Smooth muscle cell (in vitro differentiated cells): ENCODE results near the gene DNAH6. TPM values are rescaled to one million over a fixed set of nuclear protein-coding genes. Genes with fewer than 3 reads are reported as not detected.
"Not testable (repeated sequence)": the region's sequence is repeated elsewhere in the genome, so short reads cannot be mapped to it uniquely, and the experiment has no call there.

Experiments used
- DNase-seq: peaks from one replicate; lab custom pipeline; 2025; ENCODE audit not compliant: unreplicated experiment; lab: John Stamatoyannopoulos, UW
- H2AFZ ChIP-seq: fragments of 200-600 bp; sonication (generic); 2 replicates; pipeline ENCODE4 v1.6.0; 2016; ENCODE audit warnings: antibody characterized with exemption, low read depth, mild to moderate bottlenecking
- H3F3A ChIP-seq: fragments of 200-600 bp; sonication (generic); 2 replicates; pipeline ENCODE4 v1.6.0; 2017; ENCODE audit warnings: antibody characterized with exemption, low read depth
- H3K27ac ChIP-seq: fragments of 200-600 bp; sonication (generic); 2 replicates; pipeline ENCODE4 v1.5.1; 2016; ENCODE audit warnings: low read depth, mild to moderate bottlenecking
- H3K27me3 ChIP-seq: fragments of 200-600 bp; sonication (generic); 2 replicates; pipeline ENCODE4 v1.6.1; 2016; ENCODE audit warnings: low read depth, mild to moderate bottlenecking
- H3K36me3 ChIP-seq: fragments of 200-600 bp; sonication (generic); 2 replicates; pipeline ENCODE4 v1.5.1; 2016; ENCODE audit warnings: low read depth
- H3K4me1 ChIP-seq: fragments of 200-600 bp; sonication (generic); 2 replicates; pipeline ENCODE4 v1.5.1; 2016; ENCODE audit warnings: low read depth
- H3K4me2 ChIP-seq: fragments of 200-600 bp; sonication (generic); 2 replicates; pipeline ENCODE4 v1.6.0; 2016; ENCODE audit warnings: mild to moderate bottlenecking
- H3K4me3 ChIP-seq: fragments of 200-600 bp; sonication (generic); 2 replicates; pipeline ENCODE4 v1.5.1; 2016; ENCODE audit warnings: mild to moderate bottlenecking
- H3K79me2 ChIP-seq: fragments of 200-600 bp; sonication (generic); 2 replicates; pipeline ENCODE4 v1.6.0; 2016; ENCODE audit warnings: low read depth, mild to moderate bottlenecking
- H3K9ac ChIP-seq: fragments of 200-600 bp; sonication (generic); 2 replicates; pipeline ENCODE4 v1.6.0; 2016; ENCODE audit warnings: low read depth
- H3K9me3 ChIP-seq: fragments of 200-600 bp; sonication (generic); replicated peaks from 2 replicates; pipeline ENCODE4 v1.5.1; 2016; ENCODE audit warnings: low read depth
- H4K20me1 ChIP-seq: fragments of 200-600 bp; sonication (generic); 2 replicates; pipeline ENCODE4 v1.6.0; 2016; ENCODE audit warnings: low read depth
- WGBS: methylation state at CpG from one replicate; pipeline ENCODE4 v1.1.7; 2016; ENCODE audit warnings: low lambda C conversion rate; 5-methylcytosine and 5-hydroxymethylcytosine counted together
- polyA plus RNA-seq: library from polyadenylated mRNA; unstranded; fragments of >200 nt; fragmentation: Nextera tagmentation; extraction: Ambion mirVana; gene quantifications from 2 replicates; pipeline ENCODE4 v1.2.1, GENCODE V29; 2016
- total RNA-seq: library from RNA; depleted of rRNA; stranded (reverse); fragments of >200 nt; gene quantifications from 2 replicates; pipeline ENCODE4 v1.2.3, GENCODE V29; 2014
- TF ChIP-seq, protein P1 (sequence below): fragments of 200-600 bp; sonication (generic); IDR thresholded peaks from 2 replicates; pipeline ENCODE4 v1.5.1; 2017; ENCODE audit warnings: borderline replicate concordance, mild to moderate bottlenecking, antibody characterized with exemption; ENCODE audit not compliant: insufficient read depth, poor library complexity, severe bottlenecking

The DNAH6 gene
- total and polyA plus RNA-seq, 2 experiments from 2014 or later, result 0.27 to 0.96 TPM

DNA sequence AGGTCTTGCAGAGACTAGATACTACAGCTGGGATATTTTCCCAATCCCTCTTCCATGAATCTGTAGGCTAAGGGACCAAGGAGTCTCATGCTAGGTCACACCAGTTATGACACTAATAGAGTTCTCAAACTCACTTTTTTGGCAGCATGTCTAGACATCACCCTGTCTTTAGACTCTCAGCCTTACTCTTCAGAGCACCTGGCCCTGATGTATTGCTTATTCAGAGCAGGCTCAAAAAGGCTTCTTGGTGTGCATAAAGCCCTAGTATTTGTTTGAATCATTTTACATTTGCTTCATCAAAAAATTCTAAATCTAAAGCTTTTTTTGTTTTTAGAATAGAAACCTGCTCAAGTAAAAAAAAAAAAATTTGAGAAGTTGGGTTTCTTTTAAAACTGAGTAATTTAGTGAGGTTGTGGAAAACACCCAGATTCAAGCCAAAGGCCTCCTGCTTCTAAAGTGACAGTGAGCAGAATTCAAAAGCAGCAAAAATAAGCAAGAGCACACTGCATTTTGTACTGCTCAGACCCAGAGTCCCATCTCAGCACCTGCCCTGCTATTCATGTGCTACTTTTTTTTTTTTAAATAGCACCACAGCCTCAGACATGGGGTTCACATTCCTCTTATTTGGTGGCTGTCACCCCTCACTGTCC is 18.0 kb upstream of the DNAH6 start:
- Histone ChIP-seq H4K20me1 (no peaks in the 10 kb centered on the region), H3K4me3 (no peak overlapping the region), H3K27me3 (no peaks in the 10 kb centered on the region), H3K4me1 (peaks cover 2% of the 10 kb centered on the region), H3K36me3 (no peaks in the 10 kb centered on the region), H3K4me2 (no peak overlapping the region), H3K9ac (no peak overlapping the region), H3F3A (no peaks in the 10 kb centered on the region), H3K9me3 (no peaks in the 10 kb centered on the region), H2AFZ (no peak overlapping the region), H3K79me2 (no peaks in the 10 kb centered on the region), H3K27ac (no peak overlapping the region)
- TF ChIP-seq, protein P1, sequence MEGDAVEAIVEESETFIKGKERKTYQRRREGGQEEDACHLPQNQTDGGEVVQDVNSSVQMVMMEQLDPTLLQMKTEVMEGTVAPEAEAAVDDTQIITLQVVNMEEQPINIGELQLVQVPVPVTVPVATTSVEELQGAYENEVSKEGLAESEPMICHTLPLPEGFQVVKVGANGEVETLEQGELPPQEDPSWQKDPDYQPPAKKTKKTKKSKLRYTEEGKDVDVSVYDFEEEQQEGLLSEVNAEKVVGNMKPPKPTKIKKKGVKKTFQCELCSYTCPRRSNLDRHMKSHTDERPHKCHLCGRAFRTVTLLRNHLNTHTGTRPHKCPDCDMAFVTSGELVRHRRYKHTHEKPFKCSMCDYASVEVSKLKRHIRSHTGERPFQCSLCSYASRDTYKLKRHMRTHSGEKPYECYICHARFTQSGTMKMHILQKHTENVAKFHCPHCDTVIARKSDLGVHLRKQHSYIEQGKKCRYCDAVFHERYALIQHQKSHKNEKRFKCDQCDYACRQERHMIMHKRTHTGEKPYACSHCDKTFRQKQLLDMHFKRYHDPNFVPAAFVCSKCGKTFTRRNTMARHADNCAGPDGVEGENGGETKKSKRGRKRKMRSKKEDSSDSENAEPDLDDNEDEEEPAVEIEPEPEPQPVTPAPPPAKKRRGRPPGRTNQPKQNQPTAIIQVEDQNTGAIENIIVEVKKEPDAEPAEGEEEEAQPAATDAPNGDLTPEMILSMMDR, result no peak
- no peak for DNase-seq

- not testable (repeated sequence) for H2AFZ ChIP-seq, H3K9me3 ChIP-seq, H3K36me3 ChIP-seq, H3K4me1 ChIP-seq, H3K4me3 ChIP-seq, H3K79me2 ChIP-seq, H3K27me3 ChIP-seq, H3F3A ChIP-seq, H3K4me2 ChIP-seq, H3K27ac ChIP-seq, DNase-seq, H4K20me1 ChIP-seq, H3K9ac ChIP-seq
- WGBS, result 90% methylated on average over 10 of the region's 10 CpGs
These were observed 5.3 kb upstream of the DNAH6 start for GRCh38 chr2:84511024-84511423.

- DNase-seq, result no peak
- Histone ChIP-seq H3K27ac (peak overlapping the region; percentile 4), H3K36me3 (no peaks in the 10 kb centered on the region), H3K4me1 (peaks cover 5% of the 10 kb centered on the region), H4K20me1 (no peaks in the 10 kb centered on the region), H3K4me2 (peak overlapping the region; percentile 91), H3K27me3 (no peaks in the 10 kb centered on the region), H3K4me3 (peak overlapping the region; percentile 71), H3K9ac (peak overlapping the region; percentile 58), H3K9me3 (no peaks in the 10 kb centered on the region), H3K79me2 (no peaks in the 10 kb centered on the region), H2AFZ (peak overlapping the region; percentile 94), H3F3A (no peaks in the 10 kb centered on the region)
- TF ChIP-seq, protein P1, result no peak
- 86% methylated on average over 9 of the region's 9 CpGs for WGBS
These were observed 510 bp upstream of the DNAH6 start for GRCh38 chr2:84515788-84516187.

- H3F3A ChIP-seq, result no peaks in the 10 kb centered on the region
- H3K36me3 ChIP-seq, result no peaks in the 10 kb centered on the region
These were observed 3.1 kb downstream of the DNAH6 start for GRCh38 chr2:84519332-84519957.

More at GRCh38 chr2:84519332-84519957, 3.1 kb downstream of the DNAH6 start:
- H2AFZ ChIP-seq, result no peak overlapping the region
- H3K4me2 ChIP-seq, result no peak overlapping the region
- H3K27me3 ChIP-seq, result no peaks in the 10 kb centered on the region
- no peaks in the 10 kb centered on the region for H3K79me2 ChIP-seq
- H3K4me1 ChIP-seq, result peaks cover 5% of the 10 kb centered on the region
- no peak overlapping the region for H3K4me3 ChIP-seq
- H3K9me3 ChIP-seq, result no peaks in the 10 kb centered on the region
- TF ChIP-seq, protein P1, result no peak
- H4K20me1 ChIP-seq, result no peaks in the 10 kb centered on the region
- H3K9ac ChIP-seq, result no peak overlapping the region
- DNase-seq, result no peak
- H3K27ac ChIP-seq, result no peak overlapping the region
